AG09319 (cell line): ENCODE measurements around the gene IFNK.
"Not testable (repeated sequence)": the region's sequence is repeated elsewhere in the genome, so short reads cannot be mapped to it uniquely, and the experiment has no call there.

Experiments
- DNase-seq: peaks from one replicate; pipeline ENCODE4 v3.0.0-alpha.2; 2010; ENCODE audit warnings: low read depth; ENCODE audit errors: extremely low read depth
- CTCF ChIP-seq: IDR thresholded peaks from 2 replicates; pipeline ENCODE4 v1.5.1; 2011; ENCODE audit warnings: low read depth, mild to moderate bottlenecking, inconsistent platforms, low read length, moderate library complexity

Gene IFNK

GRCh38 chr9:27497883-27498417 is 26.1 kb upstream of the IFNK start:
- TF ChIP-seq CTCF = no peak
- DNase-seq = no peak

- DNase-seq = no peak
Measured at GRCh38 chr9:27499451-27499850, 24.6 kb upstream of the IFNK start.

GRCh38 chr9:27500902-27501301 is 23.2 kb upstream of the IFNK start:
- not testable (repeated sequence) for DNase-seq

More at GRCh38 chr9:27499451-27499850, 24.6 kb upstream of the IFNK start:
- TF ChIP-seq CTCF = no peak

- no peak for TF ChIP-seq CTCF
- no peak for DNase-seq
Measured at GRCh38 chr9:27503623-27504022, 20.5 kb upstream of the IFNK start.

- DNase-seq = no peak
- TF ChIP-seq CTCF = no peak
Measured at GRCh38 chr9:27504259-27504658, 19.8 kb upstream of the IFNK start.

GRCh38 chr9:27505744-27506161 is 18.3 kb upstream of the IFNK start:
- no peak for TF ChIP-seq CTCF
- DNase-seq = no peak

- no peak for TF ChIP-seq CTCF
- DNase-seq = no peak
Measured at GRCh38 chr9:27506981-27507380, 17.1 kb upstream of the IFNK start.

- no peak for DNase-seq
- no peak for TF ChIP-seq CTCF
Measured at GRCh38 chr9:27510780-27511179, 13.3 kb upstream of the IFNK start.
